Neural cell (in vitro differentiated cells): ENCODE data around the gene CYP2U1. TPM values are rescaled to one million over a fixed set of nuclear protein-coding genes. Genes with fewer than 3 reads are reported as not detected.

Experiments
- H2AFZ ChIP-seq: fragments of 200-600, 300-800 bp; sonication (generic), shearing (Covaris generic); 2 replicates; pipeline ENCODE4 v1.6.0; 2014; ENCODE audit warnings: low read depth, mild to moderate bottlenecking, antibody characterized with exemption, low read length, moderate library complexity
- H3F3A ChIP-seq: fragments of 200-600 bp; shearing (Covaris generic); 2 replicates; pipeline ENCODE4 v1.6.1; 2016; ENCODE audit warnings: mild to moderate bottlenecking, moderate library complexity, mixed read lengths, antibody characterized with exemption, low read length; ENCODE audit not compliant: insufficient read depth, poor library complexity, severe bottlenecking
- H3K27ac ChIP-seq: fragments of 200-600, 300-800 bp; sonication (generic), shearing (Covaris generic); 2 replicates; pipeline ENCODE4 v1.5.1; 2014; ENCODE audit warnings: mild to moderate bottlenecking, low read length, moderate library complexity
- H3K27me3 ChIP-seq: fragments of 300-800, 200-600 bp; sonication (generic), shearing (Covaris generic); 2 replicates; pipeline ENCODE4 v1.6.0; 2014; ENCODE audit warnings: mild to moderate bottlenecking, low read depth, low read length, moderate library complexity; ENCODE audit not compliant: insufficient read depth
- H3K36me3 ChIP-seq: fragments of 300-800, 200-600 bp; sonication (generic), shearing (Covaris generic); 2 replicates; pipeline ENCODE4 v1.5.1; 2014; ENCODE audit warnings: mild to moderate bottlenecking, antibody characterized with exemption, low read length, moderate library complexity; ENCODE audit not compliant: insufficient read depth
- H3K4me2 ChIP-seq: fragments of 300-800, 200-600 bp; sonication (generic), shearing (Covaris generic); 2 replicates; pipeline ENCODE4 v1.6.0; 2014; ENCODE audit warnings: mild to moderate bottlenecking, low read length
- H3K4me3 ChIP-seq: fragments of 300-800, 200-600 bp; sonication (generic), shearing (Covaris generic); 2 replicates; pipeline ENCODE4 v1.5.1; 2014; ENCODE audit warnings: mild to moderate bottlenecking, low read length, moderate library complexity
- H3K79me2 ChIP-seq: fragments of 200-600 bp; shearing (Covaris generic); replicated peaks from 2 replicates; pipeline ENCODE4 v1.6.0; 2014; ENCODE audit warnings: mild to moderate bottlenecking, low read length, moderate library complexity; ENCODE audit not compliant: insufficient read depth
- H3K9ac ChIP-seq: fragments of 300-800, 200-600 bp; sonication (generic), shearing (Covaris generic); 2 replicates; pipeline ENCODE4 v1.6.1; 2016; ENCODE audit warnings: mild to moderate bottlenecking, low read length, mixed read lengths
- H3K9me2 ChIP-seq: fragments of 200-600 bp; shearing (Covaris generic); 2 replicates; pipeline ENCODE4 v1.6.1; 2016; ENCODE audit warnings: mild to moderate bottlenecking, low read length, mixed read lengths; ENCODE audit not compliant: insufficient read depth
- H3K9me3 ChIP-seq: fragments of 200-600, 300-800 bp; sonication (generic), shearing (Covaris generic); 2 replicates; pipeline ENCODE4 v1.6.1; 2016; ENCODE audit warnings: mild to moderate bottlenecking, mixed run types, low read length, moderate library complexity, mixed read lengths
- H4K20me1 ChIP-seq: fragments of 200-600 bp; shearing (Covaris generic); 2 replicates; pipeline ENCODE4 v1.6.1; 2016; ENCODE audit warnings: mild to moderate bottlenecking, mixed run types; ENCODE audit not compliant: insufficient read depth
- CTCF ChIP-seq: fragments of 450-650 bp; IDR thresholded peaks from 2 replicates; pipeline ENCODE4 v1.5.1; 2014; ENCODE audit warnings: antibody characterized with exemption, mild to moderate bottlenecking, moderate library complexity; ENCODE audit not compliant: poor library complexity, severe bottlenecking
- EP300 ChIP-seq: fragments of 450-650 bp; conservative IDR thresholded peaks from 2 replicates; pipeline ENCODE4 v1.6.1; 2014; ENCODE audit warnings: antibody characterized with exemption, mild to moderate bottlenecking, moderate library complexity; ENCODE audit not compliant: poor library complexity, severe bottlenecking
- EZH2 ChIP-seq: fragments of 200-600, 300-800 bp; shearing (Covaris generic), sonication (generic); IDR thresholded peaks from 2 replicates; pipeline ENCODE4 v1.6.1; 2014; ENCODE audit warnings: antibody characterized with exemption, low read length, borderline replicate concordance, mild to moderate bottlenecking; ENCODE audit not compliant: insufficient read depth, poor library complexity, severe bottlenecking
- MXI1 ChIP-seq: fragments of 450-650 bp; conservative IDR thresholded peaks from 2 replicates; pipeline ENCODE4 v1.6.1; 2014; ENCODE audit warnings: antibody characterized with exemption, mild to moderate bottlenecking; ENCODE audit not compliant: poor library complexity, severe bottlenecking
- POLR2AphosphoS5 ChIP-seq: IDR thresholded peaks from 2 replicates; pipeline ENCODE4 v1.6.1; 2012
- RAD21 ChIP-seq: fragments of 450-650 bp; conservative IDR thresholded peaks from 2 replicates; pipeline ENCODE4 v1.6.1; 2014; ENCODE audit warnings: antibody characterized with exemption, mild to moderate bottlenecking, moderate library complexity
- REST ChIP-seq: IDR thresholded peaks from 2 replicates; pipeline ENCODE4 v1.6.1; 2012; ENCODE audit warnings: borderline replicate concordance
- SMC3 ChIP-seq: fragments of 450-650 bp; conservative IDR thresholded peaks from 2 replicates; pipeline ENCODE4 v1.6.1; 2014; ENCODE audit warnings: antibody characterized with exemption, mild to moderate bottlenecking, moderate library complexity; ENCODE audit not compliant: poor library complexity
- TAF1 ChIP-seq: IDR thresholded peaks from 2 replicates; pipeline ENCODE4 v1.6.1; 2012; ENCODE audit warnings: low read depth
- polyA plus RNA-seq: library from polyadenylated mRNA; depleted of rRNA; stranded (reverse); fragments of >200 nt; gene quantifications from 2 replicates; pipeline ENCODE4 v1.2.3, GENCODE V29; 2014

The CYP2U1 gene
- polyA plus RNA-seq, 1 donor from 2014 or later = 8.8 TPM

- Histone ChIP-seq H3F3A (no peaks in the 10 kb centered on the region), H2AFZ (peak overlapping the region; percentile 84), H3K27me3 (no peaks in the 10 kb centered on the region), H3K9ac (peak overlapping the region; percentile 72), H3K4me2 (peak overlapping the region; percentile 63), H4K20me1 (no peaks in the 10 kb centered on the region), H3K4me3 (peak overlapping the region; percentile 88), H3K9me2 (no peaks in the 10 kb centered on the region), H3K79me2 (no peaks in the 10 kb centered on the region), H3K36me3 (peaks cover 5% of the 10 kb centered on the region), H3K27ac (peak overlapping the region; percentile 17), H3K9me3 (no peaks in the 10 kb centered on the region)
- peak; percentile 47 for TF ChIP-seq MXI1
- TF ChIP-seq EZH2 = no peak
- peak; percentile 19 for TF ChIP-seq CTCF
- no peak for TF ChIP-seq SMC3
- no peak for TF ChIP-seq POLR2AphosphoS5
- no peak for TF ChIP-seq TAF1
- no peak for TF ChIP-seq RAD21
Observed at GRCh38 chr4:107931775-107932321, 499 bp downstream of the CYP2U1 start.

- no peaks in the 10 kb centered on the region for H3F3A ChIP-seq
- H3K36me3 ChIP-seq = peaks cover 5% of the 10 kb centered on the region
- H3K4me2 ChIP-seq = no peak overlapping the region
- no peaks in the 10 kb centered on the region for H3K27me3 ChIP-seq
- no peaks in the 10 kb centered on the region for H3K9me2 ChIP-seq
- no peak overlapping the region for H3K9ac ChIP-seq
- no peaks in the 10 kb centered on the region for H4K20me1 ChIP-seq
- H3K9me3 ChIP-seq = no peaks in the 10 kb centered on the region
- no peak overlapping the region for H3K27ac ChIP-seq
- H3K79me2 ChIP-seq = no peaks in the 10 kb centered on the region
- H3K4me3 ChIP-seq = no peak overlapping the region
- TF ChIP-seq POLR2AphosphoS5 (no peak), SMC3 (no peak), CTCF (no peak)
- H2AFZ ChIP-seq = no peak overlapping the region
Observed at GRCh38 chr4:107935246-107935645, 3.9 kb downstream of the CYP2U1 start.

GRCh38 chr4:107937040-107937439, 5.7 kb downstream of the CYP2U1 start:
- Histone ChIP-seq H2AFZ (no peak overlapping the region), H3K27me3 (no peaks in the 10 kb centered on the region), H3K9me2 (no peaks in the 10 kb centered on the region), H3K4me2 (no peak overlapping the region), H3K9me3 (no peaks in the 10 kb centered on the region), H3K79me2 (no peaks in the 10 kb centered on the region), H4K20me1 (no peaks in the 10 kb centered on the region), H3K4me3 (no peak overlapping the region), H3F3A (no peaks in the 10 kb centered on the region), H3K27ac (no peak overlapping the region), H3K9ac (no peak overlapping the region), H3K36me3 (peaks cover 5% of the 10 kb centered on the region)
- TF ChIP-seq EP300 (no peak), POLR2AphosphoS5 (no peak), REST (no peak), RAD21 (no peak), SMC3 (no peak), TAF1 (no peak), EZH2 (no peak), CTCF (no peak), MXI1 (no peak)
